Measurements from ENCODE around the gene CCDC112. TPM values are rescaled to one million over a fixed set of nuclear protein-coding genes. Genes with fewer than 3 reads are reported as not detected.

CCDC112 gene
- total RNA-seq, 1 experiment from 2014 or later, result 13.0 TPM

DNA sequence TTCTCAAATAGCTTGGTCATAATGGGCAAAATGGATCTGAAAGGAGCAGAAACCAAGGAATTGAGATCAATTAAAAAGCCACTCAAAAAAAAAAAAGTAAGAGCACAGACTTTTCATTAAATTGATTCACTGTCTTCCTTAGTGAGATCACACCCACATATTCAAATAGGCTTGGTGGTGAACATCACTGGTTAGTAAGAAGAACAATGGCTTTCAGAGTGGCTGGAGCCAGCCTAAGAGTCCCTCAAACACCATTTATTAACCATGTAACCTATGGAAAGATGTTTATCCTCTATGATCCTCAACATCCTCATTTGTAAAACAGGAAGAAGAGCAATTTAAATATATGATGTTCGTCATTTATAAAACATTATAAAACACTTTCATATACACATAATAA is 12.4 kb downstream of the CCDC112 start:
- TF ChIP-seq CTCF (conservative IDR thresholded peaks at IDR 0.05), result no peak
- no peaks in the 10 kb centered on the region for H3K27me3 ChIP-seq (ENCODE audit: insufficient read depth, low read length)
- H3K23ac ChIP-seq (ENCODE audit: insufficient read length, low read depth, low read length), result no peak overlapping the region
- H4K20me1 ChIP-seq (ENCODE audit: control insufficient read depth, insufficient read depth, insufficient read length), result no peaks in the 10 kb centered on the region
- Mint-ChIP-seq H3K27me3 (ENCODE audit: low read depth) (no peaks in the 10 kb centered on the region), H3K4me3 (no peak overlapping the region), H3K27ac (no peak overlapping the region), H3K36me3 (ENCODE audit: insufficient read depth in 1 of 3, low read depth in 3 of 3) (peaks cover 0 to 4% (median 0%) of the 10 kb centered on the region in 3 experiments; a peak in 3 of 7 replicates), H3K9me3 (no peaks in the 10 kb centered on the region), H3K4me1 (peaks cover 5 to 6% of the 10 kb centered on the region in 2 experiments)
- no peak overlapping the region for H3T11ph ChIP-seq (ENCODE audit: low read length)
- H3K23me2 ChIP-seq (ENCODE audit: insufficient read length, low read depth, low read length, poor library complexity, severe bottlenecking), result no peaks in the 10 kb centered on the region
- H3K14ac ChIP-seq (ENCODE audit: insufficient read depth, low read length), result no peak overlapping the region
- H3K9ac ChIP-seq (ENCODE audit: extremely low read depth, insufficient read length, low read length), result no peak overlapping the region
- no peak overlapping the region for H2BK120ac ChIP-seq (ENCODE audit: low read depth, low read length, poor library complexity, severe bottlenecking)
- no peak overlapping the region for H3K4me2 ChIP-seq (ENCODE audit: insufficient read depth, insufficient read length, low read length)
- no peak overlapping the region for H3K4ac ChIP-seq (ENCODE audit: low read depth, low read length)
- no peaks in the 10 kb centered on the region; the same call in 1 of the 2 replicates for H3K4me1 ChIP-seq (ENCODE audit: insufficient read depth, low read length)
- no peak overlapping the region for H4K5ac ChIP-seq (ENCODE audit: insufficient read length, low read depth, low read length)
- no peak overlapping the region for H4K91ac ChIP-seq (ENCODE audit: insufficient read length, low read depth, low read length)
- no peak overlapping the region for H3K18ac ChIP-seq (ENCODE audit: insufficient read length, low read depth, low read length)
- WGBS (ENCODE audit: extremely low coverage, insufficient read length, low lambda C conversion rate), result no CpG with 5 or more reads among the region's 1 CpG
- H3K79me1 ChIP-seq (ENCODE audit: insufficient read depth, low read depth, low read length, poor library complexity, severe bottlenecking), result peaks cover 2% of the 10 kb centered on the region
- H2AK5ac ChIP-seq (ENCODE audit: insufficient read length, low read length), result no peak overlapping the region
- no peak for DNase-seq
- H3K79me2 ChIP-seq (ENCODE audit: insufficient read depth, low read length), result 0 out of 2 replicates have a peak, but pooled peaks cover 2% of the 10 kb centered on the region
- H3K56ac ChIP-seq (ENCODE audit: insufficient read length, low read depth, low read length), result no peak overlapping the region
- no peak overlapping the region for H3K27ac ChIP-seq (ENCODE audit: insufficient read length, low read depth, low read length)
- no peaks in the 10 kb centered on the region for H3K9me3 ChIP-seq (ENCODE audit: control insufficient read depth, low read depth, low read length)
- H2BK12ac ChIP-seq (ENCODE audit: insufficient read length, low read depth, low read length), result no peak overlapping the region
- H2BK15ac ChIP-seq (ENCODE audit: low read depth, low read length), result no peak overlapping the region
- no peak overlapping the region for H2AFZ ChIP-seq (ENCODE audit: low read length)
- H4K8ac ChIP-seq (replicated peaks; ENCODE audit: insufficient read length, low read depth, low read length), result no peak overlapping the region
- no peak overlapping the region for H2BK20ac ChIP-seq (ENCODE audit: low read depth, low read length, poor library complexity, severe bottlenecking)
- H2BK5ac ChIP-seq (ENCODE audit: insufficient read length, low read length), result no peak overlapping the region

All from H9 (cell line).